ENCODE measurements around the gene PAK1. TPM values are rescaled to one million over a fixed set of nuclear protein-coding genes. Genes with fewer than 3 reads are reported as not detected.

The PAK1 gene
- total and polyA plus RNA-seq, 2 donors (not counting 3 experiments of a cell fraction or from before 2014, with no cell fraction given), result 5.6 to 12.9 TPM

DNA sequence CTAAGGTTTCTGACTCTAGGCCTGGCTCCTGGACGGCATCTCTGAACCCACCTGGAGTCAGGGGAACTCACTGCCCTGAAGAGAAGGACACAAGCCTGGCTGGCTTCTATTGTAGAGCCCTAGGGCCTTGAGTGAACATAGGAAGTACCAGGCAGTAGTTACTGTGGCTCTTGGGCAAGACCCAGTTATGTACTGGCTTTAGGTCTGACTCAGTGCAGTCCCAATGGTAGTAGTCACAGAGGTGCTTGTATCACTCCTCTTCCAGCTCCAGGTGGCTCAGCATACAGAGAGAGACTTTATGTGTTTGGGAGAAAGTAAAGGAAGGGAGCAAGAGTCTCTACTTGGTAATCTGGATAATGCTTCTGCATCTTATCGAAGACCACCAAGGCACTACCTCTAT is 13.9 kb upstream of the PAK1 start:
- no TSS peak for BruUV-seq (replicated peaks)
- no peaks in the 10 kb centered on the region for H3K9me3 ChIP-seq (replicated peaks; ENCODE audit: control insufficient read depth, insufficient read depth, low read length)
- CTCF ChIA-PET, result no interaction called here

More for the DNA sequence above, 13.9 kb upstream of the PAK1 start:
- Histone ChIP-seq H3K4me3 (replicated peaks in 1 of 3; ENCODE audit: insufficient read depth in 1 of 3, low read depth in 1 of 3, low read length in 3 of 3) (no peak overlapping the region), H3K79me2 (ENCODE audit: control insufficient read depth, insufficient read depth, low read length) (no peaks in the 10 kb centered on the region), H3K4me2 (ENCODE audit: insufficient read depth, low read length) (no peak overlapping the region), H3K27ac (ENCODE audit: insufficient read depth, low read depth, low read length) (no peak overlapping the region), H3K9me1 (replicated peaks; ENCODE audit: control insufficient read depth, extremely low read depth, insufficient read depth, low read length) (no peaks in the 10 kb centered on the region), H3K4me1 (ENCODE audit: control insufficient read depth, extremely low read depth, insufficient read depth, low read length) (no peaks in the 10 kb centered on the region), H3K9ac (replicated peaks; ENCODE audit: extremely low read depth, insufficient read depth, low read length) (no peak overlapping the region), H4K20me1 (replicated peaks; ENCODE audit: control insufficient read depth, extremely low read depth, insufficient read depth, low read length) (no peaks in the 10 kb centered on the region), H2AFZ (ENCODE audit: low read depth, low read length) (no peak overlapping the region), H3K36me3 (ENCODE audit: control insufficient read depth in 2 of 2, extremely low read depth in 1 of 2, insufficient read depth in 2 of 2, low read length in 2 of 2) (no peaks in the 10 kb centered on the region), H3K27me3 (ENCODE audit: control insufficient read depth in 2 of 2, insufficient read depth in 2 of 2, low read length in 2 of 2) (peaks cover 3 to 8% of the 10 kb centered on the region in 2 experiments)
- intact Hi-C loops (cut with micrococcal nuclease), result no loop called here
- TF ChIP-seq EZH2 (IDR thresholded peaks at IDR 0.05; ENCODE audit: borderline replicate concordance, low read depth, low read length, severe bottlenecking), result no peak
- TF ChIP-seq POLR2A (IDR thresholded peaks at IDR 0.05; ENCODE audit: low read depth, low read length), result no peak
- no peak for TF ChIP-seq MYC (IDR thresholded peaks at IDR 0.05; ENCODE audit: low read depth, low read length)
- no peak for TF ChIP-seq FOS (IDR thresholded peaks at IDR 0.05; ENCODE audit: borderline replicate concordance, insufficient read depth, low read length)
- TF ChIP-seq, protein P1, sequence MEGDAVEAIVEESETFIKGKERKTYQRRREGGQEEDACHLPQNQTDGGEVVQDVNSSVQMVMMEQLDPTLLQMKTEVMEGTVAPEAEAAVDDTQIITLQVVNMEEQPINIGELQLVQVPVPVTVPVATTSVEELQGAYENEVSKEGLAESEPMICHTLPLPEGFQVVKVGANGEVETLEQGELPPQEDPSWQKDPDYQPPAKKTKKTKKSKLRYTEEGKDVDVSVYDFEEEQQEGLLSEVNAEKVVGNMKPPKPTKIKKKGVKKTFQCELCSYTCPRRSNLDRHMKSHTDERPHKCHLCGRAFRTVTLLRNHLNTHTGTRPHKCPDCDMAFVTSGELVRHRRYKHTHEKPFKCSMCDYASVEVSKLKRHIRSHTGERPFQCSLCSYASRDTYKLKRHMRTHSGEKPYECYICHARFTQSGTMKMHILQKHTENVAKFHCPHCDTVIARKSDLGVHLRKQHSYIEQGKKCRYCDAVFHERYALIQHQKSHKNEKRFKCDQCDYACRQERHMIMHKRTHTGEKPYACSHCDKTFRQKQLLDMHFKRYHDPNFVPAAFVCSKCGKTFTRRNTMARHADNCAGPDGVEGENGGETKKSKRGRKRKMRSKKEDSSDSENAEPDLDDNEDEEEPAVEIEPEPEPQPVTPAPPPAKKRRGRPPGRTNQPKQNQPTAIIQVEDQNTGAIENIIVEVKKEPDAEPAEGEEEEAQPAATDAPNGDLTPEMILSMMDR (IDR thresholded peaks at IDR 0.05; ENCODE audit: extremely low read depth in 1 of 2, insufficient read depth in 1 of 2, low read depth in 1 of 2, low read length in 2 of 2), result no peak
- no peak for TF ChIP-seq POLR2AphosphoS5 (IDR thresholded peaks at IDR 0.05; ENCODE audit: insufficient read depth, low read depth, low read length)
- TF ChIP-seq, protein P2, sequence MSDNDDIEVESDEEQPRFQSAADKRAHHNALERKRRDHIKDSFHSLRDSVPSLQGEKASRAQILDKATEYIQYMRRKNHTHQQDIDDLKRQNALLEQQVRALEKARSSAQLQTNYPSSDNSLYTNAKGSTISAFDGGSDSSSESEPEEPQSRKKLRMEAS (IDR thresholded peaks at IDR 0.05; ENCODE audit: insufficient read depth, insufficient read length), result no peak
- no peak for TF ChIP-seq JUN (IDR thresholded peaks at IDR 0.05; ENCODE audit: borderline replicate concordance, insufficient read depth, insufficient read length, low read depth)
- TF ChIP-seq GATA2 (IDR thresholded peaks at IDR 0.05; ENCODE audit: insufficient read depth, insufficient read length, low read depth, low read length), result no peak
- dilution Hi-C loops (cut with MboI; ENCODE audit: extremely low pct_ligation_motif_present, low sequenced_read_pairs), result no loop called here
- POLR2A ChIA-PET, result no interaction called here
- DNase-seq (ENCODE audit: low read depth, low spot score), result no peak
- no peak for FAIRE-seq

Data from endothelial cell of umbilical vein (primary cell).